ENCODE measurements around the gene RBMXL2.

Gene RBMXL2

GRCh38 chr11:7088921-7089320 lies at the start of gene RBMXL2:
RBMXL2 (plus strand) TSS chr11:7088998; CDS start chr11:7089121, 123 bp downstream.
- no peak for DNase-seq (ENCODE audit: low read depth)

- no peak for DNase-seq (ENCODE audit: low read depth)
Measured at GRCh38 chr11:7046474-7047175, 42.2 kb upstream of the RBMXL2 start.

GRCh38 chr11:7050191-7050590 lies 38.6 kb upstream of the RBMXL2 start:
- no peak for DNase-seq (ENCODE audit: low read depth)

GRCh38 chr11:7056828-7057513 lies 31.8 kb upstream of the RBMXL2 start:
- no peak for DNase-seq (ENCODE audit: low read depth)

GRCh38 chr11:7057641-7058040 lies 31.2 kb upstream of the RBMXL2 start:
- DNase-seq (ENCODE audit: low read depth), result no peak

GRCh38 chr11:7060868-7061267 lies 27.9 kb upstream of the RBMXL2 start:
- no peak for DNase-seq (ENCODE audit: low read depth)

- DNase-seq (ENCODE audit: low read depth), result no peak
Measured at GRCh38 chr11:7062534-7062933, 26.3 kb upstream of the RBMXL2 start.

GRCh38 chr11:7072401-7073028 lies 16.3 kb upstream of the RBMXL2 start:
- no peak for DNase-seq (ENCODE audit: low read depth)

- no peak for DNase-seq (ENCODE audit: low read depth)
Measured at GRCh38 chr11:7077101-7077500, 11.7 kb upstream of the RBMXL2 start.

- DNase-seq (ENCODE audit: low read depth), result no peak
Measured at GRCh38 chr11:7079545-7080135, 9.2 kb upstream of the RBMXL2 start.

GRCh38 chr11:7080900-7081299 lies 7.9 kb upstream of the RBMXL2 start:
- no peak for DNase-seq (ENCODE audit: low read depth)

GRCh38 chr11:7081441-7081840 lies 7.4 kb upstream of the RBMXL2 start:
- no peak for DNase-seq (ENCODE audit: low read depth)

- no peak for DNase-seq (ENCODE audit: low read depth)
Measured at GRCh38 chr11:7089328-7090251, 792 bp downstream of the RBMXL2 start.

GRCh38 chr11:7098235-7098832 lies 9.5 kb downstream of the RBMXL2 start:
- DNase-seq (ENCODE audit: low read depth), result no peak

- no peak for DNase-seq (ENCODE audit: low read depth)
Measured at GRCh38 chr11:7115780-7116179, 27.0 kb downstream of the RBMXL2 start.

GRCh38 chr11:7116370-7116769 lies 27.6 kb downstream of the RBMXL2 start:
- DNase-seq (ENCODE audit: low read depth), result no peak

- DNase-seq (ENCODE audit: low read depth), result no peak
Measured at GRCh38 chr11:7138051-7138450, 49.3 kb downstream of the RBMXL2 start.
